ENCODE results near the gene CDX2. TPM values are rescaled to one million over a fixed set of nuclear protein-coding genes. Genes with fewer than 3 reads are reported as not detected.

The CDX2 gene
- total and polyA plus RNA-seq, 2 experiments from 2014 or later, result not detected

DNA sequence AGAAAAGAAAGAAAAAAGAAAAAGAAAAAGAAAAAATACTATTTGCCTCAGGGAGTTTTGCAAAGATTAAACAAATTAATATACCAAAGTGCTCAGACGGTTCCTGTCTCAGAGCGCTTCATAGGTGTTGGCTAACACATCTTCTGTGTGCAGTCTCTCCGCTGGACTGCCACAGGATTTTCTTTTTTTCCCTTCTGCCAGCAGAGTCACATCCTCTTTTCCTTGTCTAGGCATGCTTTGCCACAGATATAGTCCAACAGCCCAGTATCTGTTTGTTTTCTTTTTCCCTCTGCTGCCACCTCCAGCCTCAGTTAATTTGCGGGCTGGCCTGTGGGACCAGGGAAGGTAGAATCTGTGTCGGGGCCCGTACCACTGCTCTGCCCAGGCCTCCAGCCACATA, 22.8 kb upstream of the CDX2 start (continued):
- TF ChIP-seq, protein P1, sequence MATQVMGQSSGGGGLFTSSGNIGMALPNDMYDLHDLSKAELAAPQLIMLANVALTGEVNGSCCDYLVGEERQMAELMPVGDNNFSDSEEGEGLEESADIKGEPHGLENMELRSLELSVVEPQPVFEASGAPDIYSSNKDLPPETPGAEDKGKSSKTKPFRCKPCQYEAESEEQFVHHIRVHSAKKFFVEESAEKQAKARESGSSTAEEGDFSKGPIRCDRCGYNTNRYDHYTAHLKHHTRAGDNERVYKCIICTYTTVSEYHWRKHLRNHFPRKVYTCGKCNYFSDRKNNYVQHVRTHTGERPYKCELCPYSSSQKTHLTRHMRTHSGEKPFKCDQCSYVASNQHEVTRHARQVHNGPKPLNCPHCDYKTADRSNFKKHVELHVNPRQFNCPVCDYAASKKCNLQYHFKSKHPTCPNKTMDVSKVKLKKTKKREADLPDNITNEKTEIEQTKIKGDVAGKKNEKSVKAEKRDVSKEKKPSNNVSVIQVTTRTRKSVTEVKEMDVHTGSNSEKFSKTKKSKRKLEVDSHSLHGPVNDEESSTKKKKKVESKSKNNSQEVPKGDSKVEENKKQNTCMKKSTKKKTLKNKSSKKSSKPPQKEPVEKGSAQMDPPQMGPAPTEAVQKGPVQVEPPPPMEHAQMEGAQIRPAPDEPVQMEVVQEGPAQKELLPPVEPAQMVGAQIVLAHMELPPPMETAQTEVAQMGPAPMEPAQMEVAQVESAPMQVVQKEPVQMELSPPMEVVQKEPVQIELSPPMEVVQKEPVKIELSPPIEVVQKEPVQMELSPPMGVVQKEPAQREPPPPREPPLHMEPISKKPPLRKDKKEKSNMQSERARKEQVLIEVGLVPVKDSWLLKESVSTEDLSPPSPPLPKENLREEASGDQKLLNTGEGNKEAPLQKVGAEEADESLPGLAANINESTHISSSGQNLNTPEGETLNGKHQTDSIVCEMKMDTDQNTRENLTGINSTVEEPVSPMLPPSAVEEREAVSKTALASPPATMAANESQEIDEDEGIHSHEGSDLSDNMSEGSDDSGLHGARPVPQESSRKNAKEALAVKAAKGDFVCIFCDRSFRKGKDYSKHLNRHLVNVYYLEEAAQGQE (IDR thresholded peaks at IDR 0.05; ENCODE audit: unreplicated experiment), result no peak
- no peak for TF ChIP-seq EZH2 (IDR thresholded peaks at IDR 0.05; ENCODE audit: low read depth, unreplicated experiment)
- TF ChIP-seq JUNB (IDR thresholded peaks at IDR 0.05; ENCODE audit: unreplicated experiment), result no peak
- TF ChIP-seq, protein P2, sequence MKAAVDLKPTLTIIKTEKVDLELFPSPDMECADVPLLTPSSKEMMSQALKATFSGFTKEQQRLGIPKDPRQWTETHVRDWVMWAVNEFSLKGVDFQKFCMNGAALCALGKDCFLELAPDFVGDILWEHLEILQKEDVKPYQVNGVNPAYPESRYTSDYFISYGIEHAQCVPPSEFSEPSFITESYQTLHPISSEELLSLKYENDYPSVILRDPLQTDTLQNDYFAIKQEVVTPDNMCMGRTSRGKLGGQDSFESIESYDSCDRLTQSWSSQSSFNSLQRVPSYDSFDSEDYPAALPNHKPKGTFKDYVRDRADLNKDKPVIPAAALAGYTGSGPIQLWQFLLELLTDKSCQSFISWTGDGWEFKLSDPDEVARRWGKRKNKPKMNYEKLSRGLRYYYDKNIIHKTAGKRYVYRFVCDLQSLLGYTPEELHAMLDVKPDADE (IDR thresholded peaks at IDR 0.05), result no peak

DNA sequence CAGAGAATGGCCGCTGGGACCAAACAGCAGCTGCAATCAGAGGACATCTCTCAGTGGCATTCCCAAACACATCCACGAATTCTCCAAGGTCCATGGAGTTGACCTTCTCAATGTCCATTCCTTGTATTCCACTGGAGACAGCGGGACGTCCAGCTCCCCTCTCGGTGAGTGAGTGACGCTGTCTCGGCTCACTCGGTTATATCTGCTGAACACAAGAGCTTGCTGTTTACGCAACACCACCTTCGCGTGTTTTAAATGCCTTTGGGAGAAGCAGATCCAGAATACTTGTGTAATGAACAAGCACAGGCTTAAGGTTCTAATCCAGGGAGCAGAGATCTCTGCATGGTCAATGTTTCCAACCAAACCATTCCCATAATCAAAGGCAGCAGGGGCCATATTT, 19.4 kb upstream of the CDX2 start, which contains the start of gene URAD:
TSS of gene URAD (minus strand) at position 174 of the 400 bp plus-strand sequence. CDS start at position 118, 56 bp downstream.
- no peak within 1 kb of the TSS for H3K4me2 ChIP-seq
- TF ChIP-seq EZH2phosphoT487 (IDR thresholded peaks at IDR 0.05; ENCODE audit: unreplicated experiment), result no peak
- TF ChIP-seq, protein P1 (IDR thresholded peaks at IDR 0.05; ENCODE audit: unreplicated experiment), result no peak
- no peak for TF ChIP-seq ZNF331 (CRISPR knock-in tag; IDR thresholded peaks at IDR 0.05; ENCODE audit: low read depth)
- TF ChIP-seq, protein P2 (IDR thresholded peaks at IDR 0.05), result no peak
- no peak for TF ChIP-seq JUNB (IDR thresholded peaks at IDR 0.05; ENCODE audit: unreplicated experiment)
- TF ChIP-seq NANOG (IDR thresholded peaks at IDR 0.05; ENCODE audit: borderline replicate concordance), result no peak
- TF ChIP-seq POLR2AphosphoS5 (IDR thresholded peaks at IDR 0.05; ENCODE audit: low read depth), result no peak
- TF ChIP-seq ZNF114 (CRISPR knock-in tag; IDR thresholded peaks at IDR 0.05), result no peak
- TF ChIP-seq EZH2 (IDR thresholded peaks at IDR 0.05; ENCODE audit: low read depth, unreplicated experiment), result no peak
- H3K27me3 Mint-ChIP-seq (ENCODE audit: insufficient read depth, low read depth, poor library complexity), result peaks cover 34% of the 10 kb centered on the region
- no peak within 1 kb of the TSS for H3K27ac ChIP-seq (ENCODE audit: low read depth)
- H3K36me3 ChIP-seq (ENCODE audit: insufficient read depth), result no peaks in the 10 kb centered on the region
- no peaks in the 10 kb centered on the region for H3K9me2 ChIP-seq (ENCODE audit: insufficient read depth)
- no peak within 1 kb of the TSS for H3K27ac Mint-ChIP-seq
- no peak for DNase-seq (ENCODE audit: low spot score)
- H3K4me3 Mint-ChIP-seq, result no peak within 1 kb of the TSS
- H3F3A ChIP-seq (replicated peaks; ENCODE audit: low read depth), result no peaks in the 10 kb centered on the region
- H3K79me2 ChIP-seq (replicated peaks; ENCODE audit: insufficient read depth), result no peaks in the 10 kb centered on the region
- H2AFZ ChIP-seq, result no peak within 1 kb of the TSS
- no peaks in the 10 kb centered on the region for H4K20me1 ChIP-seq (replicated peaks; ENCODE audit: insufficient read depth)
- no peaks in the 10 kb centered on the region for H3K4me1 ChIP-seq (ENCODE audit: insufficient read depth)
- no peak within 1 kb of the TSS for H3K4me3 ChIP-seq
- no peaks in the 10 kb centered on the region for H3K36me3 Mint-ChIP-seq (ENCODE audit: low read depth)
- ATAC-seq, result no peak
- H3K4me1 Mint-ChIP-seq, result no peaks in the 10 kb centered on the region
- H3K9me3 Mint-ChIP-seq, result no peaks in the 10 kb centered on the region
- peaks cover 21% of the 10 kb centered on the region for H3K27me3 ChIP-seq (ENCODE audit: insufficient read depth)
